ENCODE results near the gene DSTN. TPM values are rescaled to one million over a fixed set of nuclear protein-coding genes. Genes with fewer than 3 reads are reported as not detected.
A peak's percentile ranks its signal among the peaks of the same experiment; 100 is the strongest.

The DSTN gene
- total RNA-seq, 1 experiment from 2014 or later, result 412 TPM

DNA sequence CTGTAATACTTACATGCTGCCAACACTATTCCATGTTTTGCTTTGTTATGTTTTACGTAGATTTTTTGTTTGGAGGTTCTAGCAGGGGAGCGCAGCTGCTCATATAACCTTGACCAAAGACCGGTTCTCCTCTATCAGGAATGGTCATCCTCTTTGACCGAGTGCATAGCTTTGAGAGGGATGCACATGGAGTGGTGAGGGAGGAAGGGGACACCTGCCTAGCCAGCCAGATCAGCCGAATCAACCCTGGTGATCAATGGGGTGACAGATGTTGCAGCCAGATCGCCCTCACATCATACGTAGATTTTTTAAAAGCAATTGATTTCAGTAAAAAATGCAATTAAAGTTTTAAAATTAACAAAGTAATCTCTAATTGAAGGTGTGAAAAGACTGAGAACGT is 6.3 kb downstream of the DSTN start:
- no TSS peak for BruUV-seq (replicated peaks)
- Histone ChIP-seq H3K27me3 (ENCODE audit: control insufficient read depth, insufficient read depth, low read length) (no peaks in the 10 kb centered on the region), H3K36me3 (ENCODE audit: control insufficient read depth, insufficient read depth, low read length) (no peaks in the 10 kb centered on the region; the same call in 1 of the 2 replicates), H3K4me1 (ENCODE audit: control insufficient read depth, insufficient read depth, low read length) (peaks cover 49% of the 10 kb centered on the region), H3K27ac (ENCODE audit: low read length) (0 out of 2 replicates have a peak overlapping the region, but pooled peaks have one; percentile 30), H3K4me3 (ENCODE audit: low read depth in 2 of 2, low read length in 2 of 2) (no peak overlapping the region), H3K9me3 (ENCODE audit: control insufficient read depth, insufficient read depth, low read depth, low read length) (no peaks in the 10 kb centered on the region)
- ChIA-PET POLR2A (no interaction called here), CTCF (no interaction called here)
- TF ChIP-seq SIN3A (IDR thresholded peaks at IDR 0.05; ENCODE audit: borderline replicate concordance, insufficient read depth, low read depth, low read length) (no peak), REST (IDR thresholded peaks at IDR 0.05; ENCODE audit: insufficient read depth in 1 of 2, low read depth in 2 of 2, low read length in 1 of 2) (no peak), POLR2AphosphoS5 (IDR thresholded peaks at IDR 0.05; ENCODE audit: low read depth, low read length) (no peak), TCF7L2 (IDR thresholded peaks at IDR 0.05; ENCODE audit: low read depth, low read length) (no peak)
- TF ChIP-seq, protein P1, sequence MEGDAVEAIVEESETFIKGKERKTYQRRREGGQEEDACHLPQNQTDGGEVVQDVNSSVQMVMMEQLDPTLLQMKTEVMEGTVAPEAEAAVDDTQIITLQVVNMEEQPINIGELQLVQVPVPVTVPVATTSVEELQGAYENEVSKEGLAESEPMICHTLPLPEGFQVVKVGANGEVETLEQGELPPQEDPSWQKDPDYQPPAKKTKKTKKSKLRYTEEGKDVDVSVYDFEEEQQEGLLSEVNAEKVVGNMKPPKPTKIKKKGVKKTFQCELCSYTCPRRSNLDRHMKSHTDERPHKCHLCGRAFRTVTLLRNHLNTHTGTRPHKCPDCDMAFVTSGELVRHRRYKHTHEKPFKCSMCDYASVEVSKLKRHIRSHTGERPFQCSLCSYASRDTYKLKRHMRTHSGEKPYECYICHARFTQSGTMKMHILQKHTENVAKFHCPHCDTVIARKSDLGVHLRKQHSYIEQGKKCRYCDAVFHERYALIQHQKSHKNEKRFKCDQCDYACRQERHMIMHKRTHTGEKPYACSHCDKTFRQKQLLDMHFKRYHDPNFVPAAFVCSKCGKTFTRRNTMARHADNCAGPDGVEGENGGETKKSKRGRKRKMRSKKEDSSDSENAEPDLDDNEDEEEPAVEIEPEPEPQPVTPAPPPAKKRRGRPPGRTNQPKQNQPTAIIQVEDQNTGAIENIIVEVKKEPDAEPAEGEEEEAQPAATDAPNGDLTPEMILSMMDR (IDR thresholded peaks at IDR 0.05), result no peak
- in situ Hi-C loops (cut with HindIII; ENCODE audit: low pct_unique_long_range_greater_than_20kb, low sequenced_read_pairs) (no loop called here), intact Hi-C loops (cut with micrococcal nuclease; ENCODE audit: unreplicated experiment) (no loop called here)
- no peak for ATAC-seq
- DNase-seq (ENCODE audit: low read depth, low spot score), result no peak

DNA sequence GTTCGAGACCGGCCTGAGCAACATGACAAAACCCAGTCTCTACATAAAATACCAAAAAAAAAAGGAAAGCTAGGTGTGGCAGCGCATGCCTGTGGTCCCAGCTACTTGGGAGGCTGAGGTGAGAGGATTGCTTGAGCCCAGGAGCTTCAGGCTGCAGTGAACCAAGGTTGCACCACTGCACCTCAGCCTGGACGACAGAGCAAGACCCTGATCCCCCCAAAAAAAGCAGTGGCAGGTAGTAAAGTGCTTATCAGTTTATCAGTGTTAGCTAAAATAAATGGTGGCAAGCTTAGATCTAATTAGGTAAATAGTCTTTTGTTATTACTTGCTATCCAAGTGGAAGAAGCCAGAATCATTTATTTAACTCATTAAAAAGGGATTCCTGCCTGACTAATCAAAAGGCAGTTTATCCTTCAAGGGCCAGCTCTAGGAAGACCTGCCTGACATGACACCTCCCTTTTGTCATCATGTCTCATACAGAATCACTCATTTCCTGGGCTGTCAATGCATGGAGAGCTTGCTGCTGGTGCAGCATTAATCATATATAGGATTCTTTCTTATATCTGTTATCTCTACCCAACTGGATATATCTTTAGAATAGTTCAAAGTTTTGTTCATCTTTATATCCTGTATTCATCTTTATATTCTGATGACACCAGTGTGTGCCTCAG is 9.6 kb downstream of the DSTN start:
- in situ Hi-C loops (cut with HindIII; ENCODE audit: low pct_unique_long_range_greater_than_20kb, low sequenced_read_pairs) (no loop called here), intact Hi-C loops (cut with micrococcal nuclease; ENCODE audit: unreplicated experiment) (no loop called here)
- Histone ChIP-seq H3K4me1 (ENCODE audit: control insufficient read depth, insufficient read depth, low read length) (peaks cover 23% of the 10 kb centered on the region), H3K27me3 (ENCODE audit: control insufficient read depth, insufficient read depth, low read length) (no peaks in the 10 kb centered on the region), H3K9me3 (ENCODE audit: control insufficient read depth, insufficient read depth, low read depth, low read length) (no peaks in the 10 kb centered on the region), H3K36me3 (ENCODE audit: control insufficient read depth, insufficient read depth, low read length) (no peaks in the 10 kb centered on the region), H3K4me3 (ENCODE audit: low read depth in 2 of 2, low read length in 2 of 2) (no peak overlapping the region), H3K27ac (ENCODE audit: low read length) (no peak overlapping the region)
- ChIA-PET POLR2A (interaction anchor here (0.5 to 1.3 kb wide), 2 partner anchors 10 to 12 kb away, joined by 3 to 5 read pairs; partner anchors contain the start of gene DSTN), CTCF (interaction anchor here (0.6 kb wide), 1 partner anchor 16 kb away, joined by 3 read pairs; no protein-coding TSS in a partner anchor)
- ATAC-seq (no peak), DNase-seq (ENCODE audit: low read depth, low spot score) (no peak)
- BruUV-seq (replicated peaks), result no TSS peak
- TF ChIP-seq, protein P1 (IDR thresholded peaks at IDR 0.05), result no peak
- TF ChIP-seq POLR2AphosphoS5 (IDR thresholded peaks at IDR 0.05; ENCODE audit: low read depth, low read length) (no peak), TCF7L2 (IDR thresholded peaks at IDR 0.05; ENCODE audit: low read depth, low read length) (no peak), SIN3A (IDR thresholded peaks at IDR 0.05; ENCODE audit: borderline replicate concordance, insufficient read depth, low read depth, low read length) (no peak), REST (IDR thresholded peaks at IDR 0.05; ENCODE audit: insufficient read depth in 1 of 2, low read depth in 2 of 2, low read length in 1 of 2) (no peak)

Data from Panc1 (cell line).